Gastroesophageal sphincter (tissue), 3 donors: ENCODE measurements around the gene SYT11.

ENCODE experiments used
- CTCF ChIP-seq, 4 experiments: fragments of 200-600 bp in 2 of 4; fragments of 450-650 bp in 2 of 4; sonication (generic) in 1 of 4; IDR thresholded peaks; one replicate each; pipeline ENCODE4 v1.5.1; 2017 to 2019; ENCODE audit warnings: antibody characterized with exemption in 4 of 4, mild to moderate bottlenecking in 2 of 4, moderate library complexity in 2 of 4
- EP300 ChIP-seq: sonication (generic); formaldehyde crosslinking; IDR thresholded peaks from one replicate; pipeline ENCODE4 v1.6.1; 2017; ENCODE audit warnings: antibody characterized with exemption, mild to moderate bottlenecking
- POLR2A ChIP-seq, 2 donors: fragments of 450-650 bp; IDR thresholded peaks; one replicate each; pipeline ENCODE4 v1.6.1; 2017; ENCODE audit warnings: antibody characterized with exemption in 2 of 2, mild to moderate bottlenecking in 2 of 2, moderate library complexity in 1 of 2
- POLR2AphosphoS5 ChIP-seq: sonication (generic); formaldehyde crosslinking; IDR thresholded peaks from one replicate; pipeline ENCODE4 v1.6.1; 2017; ENCODE audit warnings: antibody characterized with exemption

- TF ChIP-seq POLR2A (IDR thresholded peaks at IDR 0.05) = no peak
- no peak for TF ChIP-seq CTCF (IDR thresholded peaks at IDR 0.05)
- TF ChIP-seq POLR2AphosphoS5 = no peak
- no peak for TF ChIP-seq EP300
Measured at GRCh38 chr1:155880251-155880650, 20.9 kb downstream of the SYT11 start.
